NCI-H82 (cell line): Measurements from ENCODE around the gene ADAMTS4.
A peak's percentile ranks its signal among the peaks of the same experiment; 100 is the strongest.

Experiments
- DNase-seq: peaks from one replicate; lab custom pipeline; 2025; lab: John Stamatoyannopoulos, UW

Gene ADAMTS4

DNA sequence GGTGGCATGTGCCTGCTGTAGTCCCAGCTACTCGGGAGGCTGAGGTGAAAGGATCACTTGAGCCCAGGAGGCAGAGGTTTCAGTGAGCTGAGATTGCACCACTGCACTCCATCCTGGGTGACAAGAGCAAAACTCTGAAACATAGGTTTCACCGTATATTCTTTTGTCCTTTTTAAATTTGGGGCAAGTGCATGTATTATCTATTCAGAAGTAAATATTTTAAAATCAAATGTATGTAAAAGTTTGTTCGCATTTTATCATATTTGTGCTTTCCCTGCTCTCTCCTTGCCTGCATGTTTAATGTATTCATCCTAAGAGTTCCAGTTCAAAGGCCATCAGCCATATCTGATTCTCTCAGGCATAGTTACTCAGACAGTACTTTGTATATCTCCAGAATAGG lies 53.0 kb downstream of the ADAMTS4 start:
- no peak for DNase-seq

DNA sequence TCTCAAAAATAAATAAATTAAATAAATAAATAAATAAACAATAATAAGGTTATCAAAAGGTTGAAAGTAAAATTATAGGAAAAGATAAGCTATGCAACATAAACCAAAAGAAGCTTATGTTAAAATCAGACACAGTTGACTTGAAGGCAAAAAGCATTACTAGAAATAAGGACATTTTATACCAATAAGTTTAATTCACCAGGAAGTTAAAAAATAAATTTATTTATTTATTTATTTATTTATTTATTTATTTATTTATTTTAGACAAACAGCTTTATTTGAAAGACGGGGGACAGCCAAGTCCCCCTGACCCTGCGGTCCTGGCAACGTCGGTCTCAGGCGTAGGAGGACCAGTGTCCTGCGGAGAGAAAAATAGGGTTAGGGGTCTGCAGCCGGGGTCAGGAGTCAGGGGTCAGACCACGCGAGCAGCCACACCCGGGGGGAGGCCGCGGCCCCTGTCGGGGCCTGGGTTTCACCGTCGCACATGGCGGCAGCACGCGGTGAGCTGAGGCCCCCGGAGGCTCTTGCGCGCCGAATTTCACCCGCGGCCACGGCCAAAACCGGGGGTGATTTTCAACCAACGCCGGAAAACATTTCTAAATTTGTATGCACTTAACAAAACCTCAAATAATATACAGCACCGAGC lies 58.0 kb downstream of the ADAMTS4 start:
- no peak for DNase-seq

DNA sequence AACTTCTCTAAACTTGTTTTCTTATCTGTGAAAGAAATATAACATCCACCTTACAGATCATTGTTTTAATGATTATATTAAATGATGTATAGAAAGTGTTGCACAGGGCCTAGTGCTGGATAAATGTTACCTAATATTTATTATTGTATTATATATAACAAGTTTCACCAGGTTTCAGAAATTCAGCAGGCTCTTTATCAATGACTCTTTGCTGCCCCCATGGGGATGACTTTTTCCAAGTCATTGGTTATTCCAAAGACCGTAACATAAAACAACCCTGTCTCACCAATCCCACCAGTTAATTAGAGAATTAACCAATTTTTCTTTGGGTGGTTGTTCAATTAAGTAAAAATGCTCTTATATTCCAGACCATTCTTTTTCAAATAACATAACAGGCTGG lies 59.1 kb downstream of the ADAMTS4 start:
- DNase-seq, result peak; percentile 70

DNA sequence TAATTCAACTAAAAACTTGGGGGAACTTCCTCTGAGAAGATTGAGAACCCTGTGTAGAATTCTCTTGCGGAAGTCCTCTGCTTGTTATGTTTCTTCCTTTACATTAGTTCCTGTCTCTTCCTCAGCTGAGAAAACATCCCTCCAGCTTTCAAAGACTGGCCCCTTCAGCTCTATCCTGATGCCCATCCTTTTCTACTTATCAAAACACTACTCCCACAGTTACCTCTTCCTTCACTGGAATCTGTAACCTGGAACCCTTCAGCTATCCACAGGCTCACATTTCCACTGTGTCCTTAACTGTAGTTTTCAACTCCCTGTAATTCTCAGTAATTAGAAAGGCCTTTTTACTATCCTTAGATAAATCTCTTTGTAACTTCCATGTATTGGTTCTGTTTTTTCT lies 60.4 kb downstream of the ADAMTS4 start:
- DNase-seq, result no peak

DNA sequence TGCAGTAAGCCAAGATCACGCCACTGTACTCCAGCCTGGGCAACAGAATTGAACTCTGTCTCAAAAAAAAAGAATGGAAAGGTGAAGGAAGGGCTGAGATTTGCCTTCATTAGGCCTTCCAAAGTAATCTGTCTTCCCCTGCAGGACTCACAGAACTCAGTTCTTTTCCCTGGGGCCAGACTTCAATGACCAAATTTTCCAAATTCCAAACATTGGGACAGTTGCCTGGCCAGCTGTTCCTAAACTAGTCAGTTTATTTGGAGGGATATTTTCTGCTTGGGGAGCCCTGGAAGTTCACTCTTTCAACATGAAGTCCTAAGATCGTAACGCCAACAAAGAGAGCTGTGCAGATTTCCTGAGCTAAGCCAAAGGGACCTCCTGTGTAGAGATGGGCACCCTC lies 61.0 kb downstream of the ADAMTS4 start:
- no peak for DNase-seq
